G401.6 (cell line): ENCODE results near the gene BEX1.
"Not testable (repeated sequence)": the region's sequence is repeated elsewhere in the genome, so short reads cannot be mapped to it uniquely, and the experiment has no call there.

Experiments used
- FAIRE-seq: peaks from 2 replicates; lab custom pipeline; 2012; peaks lifted over from hg19 to GRCh38; lab: Jason Lieb, UNC

The BEX1 gene

DNA sequence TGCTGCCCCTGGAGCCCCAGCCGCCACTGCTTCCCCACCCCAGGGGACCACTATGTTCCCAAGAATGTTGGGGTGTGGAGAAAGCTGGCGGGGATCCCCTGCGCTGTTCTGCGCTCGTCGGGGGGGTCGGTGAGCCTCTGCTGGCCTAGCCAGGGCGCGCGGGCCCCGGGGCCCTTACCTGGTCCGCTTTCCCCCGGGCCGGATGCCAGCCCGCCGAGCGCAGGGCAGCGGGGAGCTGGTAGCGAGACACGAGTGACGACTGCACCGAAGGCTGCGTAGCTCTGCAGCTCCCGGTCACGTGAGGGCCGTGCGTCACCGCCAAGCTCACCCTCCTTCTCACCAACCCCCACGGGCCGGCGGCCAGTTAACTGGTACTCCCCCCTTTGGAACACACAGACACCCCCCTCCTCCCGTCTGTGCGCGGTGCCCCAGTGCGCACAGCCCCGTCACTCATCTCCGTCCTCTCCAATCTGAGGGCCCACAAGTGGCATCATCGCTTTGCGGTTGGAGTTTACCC lies at the start of gene BEX1:
TSS of gene BEX1 (minus strand) at position 254 of the 517 bp plus-strand sequence. CDS start 897 bp downstream, outside the sequence.
- peak; percentile 51 for FAIRE-seq

DNA sequence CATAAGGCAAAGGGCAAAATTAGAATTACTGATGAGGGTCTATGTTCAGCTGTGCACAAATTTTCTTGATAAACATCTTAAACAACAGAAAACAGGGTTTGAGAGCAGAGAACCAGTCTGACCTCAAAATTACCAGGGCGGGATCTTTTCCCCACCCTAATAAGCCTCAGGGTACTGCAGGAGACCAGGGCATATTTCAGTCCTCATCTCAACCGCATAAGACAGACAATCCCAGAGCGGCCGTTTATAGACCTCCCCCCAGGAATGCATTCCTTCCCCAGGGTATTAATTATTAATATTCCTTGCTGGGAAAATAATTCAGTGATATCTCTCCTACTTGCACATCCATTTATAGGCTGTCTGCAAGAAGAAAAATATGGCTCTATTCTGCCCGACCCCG lies 45.5 kb upstream of the BEX1 start:
- not testable (repeated sequence) for FAIRE-seq

DNA sequence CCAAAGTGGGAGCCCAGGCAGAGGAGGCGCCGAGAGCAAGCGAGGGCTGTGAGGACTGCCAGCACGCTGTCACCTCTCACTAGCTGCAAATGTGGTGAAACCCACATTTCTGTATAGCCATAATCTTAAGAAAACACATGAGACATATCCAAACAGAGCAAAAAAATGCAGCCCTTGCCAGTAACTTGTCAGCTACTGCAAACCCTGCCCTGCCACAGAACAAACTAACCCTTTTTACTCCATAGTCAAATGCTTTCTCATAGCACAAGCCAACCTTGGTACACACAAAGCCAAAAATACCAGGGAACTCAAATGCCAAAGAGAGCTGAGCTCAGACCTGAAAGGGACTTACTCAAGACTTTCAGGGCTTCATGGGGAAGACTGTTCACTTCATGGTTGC lies 43.9 kb upstream of the BEX1 start:
- no peak for FAIRE-seq

DNA sequence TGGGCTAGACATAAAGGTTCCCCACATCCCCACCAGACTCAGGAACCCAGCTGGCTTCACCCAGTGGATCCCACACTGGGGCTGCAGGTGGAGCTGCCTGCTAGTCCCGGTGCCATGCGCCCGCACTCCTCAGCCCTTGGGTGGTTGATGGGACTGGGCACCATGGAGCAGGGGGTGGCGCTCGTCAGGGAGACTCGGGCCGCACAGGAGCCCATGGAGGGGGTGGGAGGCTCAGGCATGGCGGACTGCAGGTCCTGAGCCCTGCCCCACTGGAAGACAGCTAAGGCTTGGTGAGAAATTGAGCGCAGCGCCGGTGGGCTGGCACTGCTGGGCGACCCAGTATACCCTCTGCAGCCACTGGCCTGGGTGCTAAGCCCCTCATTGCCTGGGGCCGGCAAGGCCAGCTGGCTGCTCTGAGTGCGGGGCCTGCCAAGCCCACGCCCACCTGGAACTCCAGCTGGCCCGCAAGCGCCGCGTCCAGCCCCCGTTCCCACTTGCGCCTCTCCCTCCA lies 43.3 kb upstream of the BEX1 start:
- FAIRE-seq = not testable (repeated sequence)

- FAIRE-seq = not testable (repeated sequence)
These were observed 40.4 kb upstream of the BEX1 start for GRCh38 chrX:103104370-103104769.

DNA sequence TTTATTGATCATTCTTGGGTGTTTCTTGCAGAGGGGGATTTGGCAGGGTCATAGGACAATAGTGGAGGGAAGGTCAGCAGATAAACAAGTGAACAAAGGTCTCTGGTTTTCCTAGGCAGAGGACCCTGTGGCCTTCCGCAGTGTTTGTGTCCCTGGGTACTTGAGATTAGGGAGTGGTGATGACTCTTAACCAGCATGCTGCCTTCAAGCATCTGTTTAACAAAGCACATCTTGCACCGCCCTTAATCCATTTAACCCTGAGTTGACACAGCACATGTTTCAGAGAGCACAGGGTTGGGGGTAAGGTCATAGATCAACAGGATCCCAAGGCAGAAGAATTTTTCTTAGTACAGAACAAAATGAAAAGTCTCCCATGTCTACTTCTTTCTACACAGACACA lies 39.9 kb upstream of the BEX1 start:
- FAIRE-seq = not testable (repeated sequence)

DNA sequence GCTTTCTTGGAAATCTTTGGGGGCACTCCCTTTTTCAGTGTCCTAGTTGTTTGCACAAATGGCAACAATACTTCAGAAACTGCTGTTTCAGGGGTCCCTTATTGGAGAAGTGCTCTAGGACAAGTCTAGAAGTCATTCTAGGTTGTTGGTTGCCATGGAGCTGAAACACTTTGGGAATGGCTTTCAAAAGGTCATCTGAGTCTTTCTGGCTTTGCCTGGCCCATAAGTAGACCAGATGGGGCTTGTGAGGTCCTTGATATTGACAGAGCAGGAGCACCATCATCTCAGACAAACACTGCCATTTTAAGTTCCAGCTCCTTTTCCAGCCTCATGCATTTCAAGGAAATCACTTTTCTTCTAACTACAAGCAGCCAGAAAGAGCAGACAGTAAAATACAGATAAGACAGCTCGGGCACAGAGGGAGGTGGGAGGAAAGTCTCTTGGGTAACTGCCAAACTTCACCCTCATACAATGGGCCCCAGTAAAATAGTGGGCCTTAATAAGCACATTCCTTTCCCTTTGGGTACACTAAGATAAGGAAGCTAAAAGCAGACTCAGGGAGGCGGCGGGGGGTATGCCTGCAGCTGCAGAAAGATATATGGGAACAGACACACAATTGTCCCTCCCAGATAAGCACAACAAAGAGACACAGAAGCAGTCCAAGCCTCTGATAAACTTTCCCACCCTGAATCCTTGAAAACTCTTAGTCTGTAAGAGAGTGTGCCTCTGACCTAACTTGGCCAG lies 37.5 kb upstream of the BEX1 start:
- FAIRE-seq = no peak

DNA sequence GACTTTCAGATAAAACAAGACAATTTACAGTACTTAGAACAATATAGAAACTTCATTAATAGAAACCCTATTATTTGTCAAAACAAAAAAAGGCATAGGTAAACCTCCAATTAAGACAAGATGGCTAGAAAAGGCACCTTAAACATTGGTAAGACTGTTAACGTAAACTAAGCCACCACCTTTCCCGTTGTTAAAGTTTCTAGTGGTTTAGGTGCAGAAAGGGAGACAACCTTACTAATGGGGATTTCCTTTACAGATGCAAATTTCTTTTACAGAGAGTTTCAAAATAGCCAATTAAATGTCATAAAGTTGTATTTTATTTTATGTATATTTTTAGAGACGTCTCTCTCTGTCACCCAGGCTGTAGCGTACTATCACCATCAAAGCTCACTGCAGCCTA lies 36.5 kb upstream of the BEX1 start:
- FAIRE-seq = no peak

GRCh38 chrX:103099691-103100090 lies 35.7 kb upstream of the BEX1 start:
- FAIRE-seq = no peak

GRCh38 chrX:103098488-103098887 lies 34.5 kb upstream of the BEX1 start:
- no peak for FAIRE-seq

GRCh38 chrX:103092942-103093341 lies 29.0 kb upstream of the BEX1 start, which contains the start of gene NXF3:
Gene NXF3, minus strand, starts transcription at chrX:103093143. Its CDS starts 120 bp downstream, at chrX:103093023.
- no peak for FAIRE-seq

GRCh38 chrX:103081051-103081450 lies 17.1 kb upstream of the BEX1 start:
- no peak for FAIRE-seq

DNA sequence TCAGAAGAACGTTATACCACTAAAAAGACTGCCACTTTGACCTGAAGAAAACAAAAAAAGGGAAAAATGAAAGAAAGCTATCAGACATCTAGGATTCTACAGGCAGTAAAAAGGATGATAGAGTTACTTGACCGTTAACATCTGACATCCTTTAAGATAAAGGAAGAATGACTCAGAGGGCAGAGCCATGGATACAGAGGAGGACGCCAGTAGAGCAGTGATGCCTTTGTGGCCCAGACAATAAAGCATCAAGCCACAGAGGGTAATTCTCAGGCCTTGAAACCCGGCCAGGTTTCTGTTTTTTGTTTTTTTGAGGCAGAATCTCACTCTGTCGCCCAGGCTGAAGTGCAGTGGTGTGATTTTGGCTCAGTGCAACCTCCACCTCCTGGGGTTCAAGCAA lies 9.5 kb upstream of the BEX1 start:
- no peak for FAIRE-seq

GRCh38 chrX:103066606-103067005 lies 2.6 kb upstream of the BEX1 start:
- FAIRE-seq = no peak

- FAIRE-seq = no peak
These were observed 653 bp downstream of the BEX1 start for GRCh38 chrX:103063191-103063845.

DNA sequence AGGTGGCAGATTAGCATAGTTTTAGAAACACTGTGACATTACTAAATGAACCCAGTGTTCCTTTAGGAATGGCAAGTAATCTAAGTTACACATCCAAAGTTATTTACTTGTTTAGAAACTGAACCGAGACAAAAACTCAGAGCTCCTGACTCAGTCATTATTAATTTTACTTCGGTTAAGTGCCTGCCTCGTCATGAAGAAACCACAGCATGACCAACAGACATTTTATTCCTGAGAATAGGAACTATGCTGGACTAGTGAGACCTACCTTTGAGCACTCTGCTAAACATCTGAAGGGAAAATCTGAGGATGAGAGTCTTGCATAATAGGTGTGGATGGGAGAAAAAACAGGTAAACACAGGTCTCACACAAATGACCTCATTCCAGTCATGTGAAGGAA lies 2.5 kb downstream of the BEX1 start:
- FAIRE-seq = no peak

- FAIRE-seq = no peak
These were observed 7.1 kb downstream of the BEX1 start for GRCh38 chrX:103056902-103057301.

GRCh38 chrX:103052625-103053024 lies 11.3 kb downstream of the BEX1 start:
- no peak for FAIRE-seq

GRCh38 chrX:103051260-103051789 lies 12.6 kb downstream of the BEX1 start:
- no peak for FAIRE-seq

- FAIRE-seq = not testable (repeated sequence)
These were observed 30.6 kb downstream of the BEX1 start for GRCh38 chrX:103033371-103033770.

DNA sequence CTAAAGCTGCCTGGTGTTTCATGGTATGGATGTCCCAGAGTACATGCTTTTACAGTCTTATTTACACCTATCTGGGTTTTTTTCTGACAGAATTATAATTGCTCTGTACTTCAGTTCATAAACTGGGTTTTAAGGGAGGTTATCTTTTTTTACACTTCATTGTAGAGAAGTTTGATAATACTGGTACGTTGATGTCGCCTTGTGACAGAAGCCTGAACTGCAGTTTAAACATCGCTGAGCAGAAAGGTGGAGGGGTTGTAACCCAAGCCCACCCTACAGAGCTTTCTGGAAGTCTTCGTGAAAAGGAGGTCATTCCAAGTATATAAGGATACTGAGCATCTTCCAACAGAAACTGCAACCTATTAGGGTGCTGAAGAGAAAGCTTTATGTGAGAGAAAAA lies 46.4 kb downstream of the BEX1 start:
- no peak for FAIRE-seq

GRCh38 chrX:103012945-103013344 lies 51.0 kb downstream of the BEX1 start:
- FAIRE-seq = no peak
